HepG2 (cell line): ENCODE measurements around the gene LIPT1. TPM values are rescaled to one million over a fixed set of nuclear protein-coding genes. Genes with fewer than 3 reads are reported as not detected.

Experiments
- CBFB ChIP-seq: sonication (generic); formaldehyde crosslinking; IDR thresholded peaks from 2 replicates; pipeline ENCODE4 v1.4.0; 2020; ENCODE audit warnings: missing genetic modification reagents
- ERF ChIP-seq: IDR thresholded peaks from 2 replicates; pipeline ENCODE4 v1.6.1; 2018; ENCODE audit warnings: missing biosample characterization, missing genetic modification reagents
- EZH2 ChIP-seq: conservative IDR thresholded peaks from 2 replicates; pipeline ENCODE4 v1.6.1; 2012; ENCODE audit warnings: mild to moderate bottlenecking, low read depth, low read length, moderate library complexity
- HMG20A ChIP-seq: IDR thresholded peaks from 2 replicates; pipeline ENCODE4 v1.6.1; 2016; ENCODE audit warnings: borderline replicate concordance
- HOXA3 ChIP-seq: sonication (generic); formaldehyde crosslinking; IDR thresholded peaks from 2 replicates; pipeline ENCODE4 v1.5.0; 2020; ENCODE audit warnings: missing genetic modification reagents
- MEF2D ChIP-seq: sonication (generic); formaldehyde crosslinking; IDR thresholded peaks from 2 replicates; pipeline ENCODE4 v1.5.1; 2020; ENCODE audit warnings: mild to moderate bottlenecking, missing genetic modification reagents
- NKX3-1 ChIP-seq: sonication (generic); formaldehyde crosslinking; IDR thresholded peaks from 2 replicates; pipeline ENCODE4 v1.5.0; 2020; ENCODE audit warnings: missing genetic modification reagents
- RARG ChIP-seq: sonication (generic); formaldehyde crosslinking; IDR thresholded peaks from 2 replicates; pipeline ENCODE4 v1.4.0; 2020; ENCODE audit warnings: low read depth, mild to moderate bottlenecking, missing genetic modification reagents
- SAFB2 ChIP-seq: sonication (generic); formaldehyde crosslinking; IDR thresholded peaks from 2 replicates; pipeline ENCODE4 v1.5.1; 2020; ENCODE audit warnings: missing genetic modification reagents, low read depth, mild to moderate bottlenecking, borderline replicate concordance
- SP2 ChIP-seq: sonication (generic); formaldehyde crosslinking; IDR thresholded peaks from 2 replicates; pipeline ENCODE4 v1.5.1; 2020; ENCODE audit warnings: mild to moderate bottlenecking, missing genetic modification reagents
- ZNF124 ChIP-seq: sonication (generic); formaldehyde crosslinking; IDR thresholded peaks from 2 replicates; pipeline ENCODE4 v1.4.0; 2020; ENCODE audit warnings: missing genetic modification reagents
- ZNF382 ChIP-seq: sonication (generic); formaldehyde crosslinking; IDR thresholded peaks from 2 replicates; pipeline ENCODE4 v1.5.0; 2020; ENCODE audit warnings: missing genetic modification reagents, mild to moderate bottlenecking, borderline replicate concordance
- ZNF660 ChIP-seq: sonication (generic); formaldehyde crosslinking; IDR thresholded peaks from 2 replicates; pipeline ENCODE4 v1.5.1; 2020; ENCODE audit warnings: mild to moderate bottlenecking, low read depth, missing genetic modification reagents, borderline replicate concordance
- ZNF83 ChIP-seq: sonication (generic); formaldehyde crosslinking; IDR thresholded peaks from 2 replicates; pipeline ENCODE4 v1.4.0; 2020; ENCODE audit warnings: missing genetic modification reagents, mild to moderate bottlenecking, borderline replicate concordance
- polyA plus RNA-seq, 8 experiments: library from polyadenylated mRNA; depleted of rRNA in 3 of 8; stranded (reverse) in 7 of 8; unstranded in 1 of 8; fragments of >200 nt; fragmentation: Illumina TruSeq in 4 of 8; extraction: Trizol in 4 of 8; gene quantifications; 2 replicates each; pipeline versions ENCODE4 v1.2.1 to v1.2.3, GENCODE V29; 2011 to 2016; ENCODE audit warnings: low read depth in 4 of 8, missing spikeins in 1 of 8, mixed read lengths in 1 of 8; ENCODE audit not compliant: insufficient read depth in 1 of 8
- total RNA-seq, 5 experiments: library from RNA; depleted of rRNA; stranded (reverse); fragments of >200 nt; fragmentation: Illumina TruSeq; extraction: Trizol; gene quantifications; 2 replicates each; pipeline ENCODE4 v1.2.3, GENCODE V29; 2016; ENCODE audit warnings: low read depth in 1 of 5
- TF ChIP-seq, protein P1 (sequence below): sonication (generic); formaldehyde crosslinking; IDR thresholded peaks from 2 replicates; pipeline ENCODE4 v1.4.0; 2020; ENCODE audit warnings: low read depth, missing genetic modification reagents
- TF ChIP-seq, protein P2 (sequence below): sonication (generic); formaldehyde crosslinking; IDR thresholded peaks from 2 replicates; pipeline ENCODE4 v1.4.0; 2020; ENCODE audit warnings: missing genetic modification reagents
- TF ChIP-seq, protein P3 (sequence below): sonication (generic); formaldehyde crosslinking; IDR thresholded peaks from 2 replicates; pipeline ENCODE4 v1.5.0; 2020; ENCODE audit warnings: missing genetic modification reagents
- TF ChIP-seq, protein P4 (sequence below): sonication (generic); formaldehyde crosslinking; IDR thresholded peaks from 2 replicates; pipeline ENCODE4 v1.5.0; 2020; ENCODE audit warnings: mild to moderate bottlenecking, missing genetic modification reagents

LIPT1 gene
- total and polyA plus RNA-seq, 2 of the 13 experiments (the other 11 are each of a cell fraction or from before 2014, with no cell fraction given): 8.0 to 9.6 TPM

DNA sequence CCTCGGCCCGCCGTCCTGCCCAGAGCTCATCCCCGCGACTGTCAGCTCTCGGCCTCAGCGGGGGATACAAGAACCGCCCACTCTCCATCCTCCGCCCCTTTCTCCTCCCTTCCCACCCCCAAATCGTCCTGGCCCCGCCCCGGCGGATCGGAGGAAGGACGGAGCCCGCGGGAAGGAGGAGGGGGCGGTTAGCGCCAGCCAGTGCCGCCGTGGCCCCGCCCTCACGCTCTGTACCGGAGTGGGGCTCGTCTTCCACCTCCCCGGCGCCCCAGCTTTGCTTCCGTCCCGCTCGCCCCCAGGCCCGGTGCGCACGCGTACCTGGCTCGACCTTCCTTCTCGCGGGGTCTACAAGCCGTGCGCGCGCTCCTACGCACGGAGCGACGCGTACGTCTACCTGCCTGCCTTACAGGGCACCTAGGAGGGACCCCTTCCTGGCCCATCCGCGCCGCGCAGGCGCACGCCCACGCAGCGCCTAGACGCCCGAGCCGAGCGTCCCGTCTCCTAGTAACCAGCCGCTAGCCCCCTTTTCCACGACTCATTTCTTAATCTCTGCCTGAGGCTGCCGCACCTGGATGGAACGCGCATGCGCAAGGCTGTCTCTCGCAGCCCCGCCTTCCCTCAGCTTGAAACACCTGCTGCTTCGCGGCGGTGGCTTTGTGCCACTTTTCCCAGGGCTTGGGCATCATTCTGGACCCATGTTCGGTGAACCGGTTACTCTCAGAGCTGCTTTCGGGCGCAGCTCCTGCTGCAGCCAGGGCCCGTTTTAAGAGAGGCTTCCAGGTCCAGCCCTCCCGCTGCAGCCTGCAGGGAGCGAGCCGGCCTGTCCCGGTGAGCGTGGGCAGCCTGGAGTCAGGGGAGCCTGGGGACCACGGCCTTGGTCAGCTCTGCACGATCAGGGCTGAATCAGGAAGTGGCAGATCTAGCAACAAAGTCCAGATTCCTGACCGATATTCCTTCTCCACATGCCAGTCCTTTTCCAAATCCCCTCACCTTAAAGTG lies 13.4 kb upstream of the LIPT1 start, which contains the start of gene C2orf15 (continued):
- TF ChIP-seq, protein P1, sequence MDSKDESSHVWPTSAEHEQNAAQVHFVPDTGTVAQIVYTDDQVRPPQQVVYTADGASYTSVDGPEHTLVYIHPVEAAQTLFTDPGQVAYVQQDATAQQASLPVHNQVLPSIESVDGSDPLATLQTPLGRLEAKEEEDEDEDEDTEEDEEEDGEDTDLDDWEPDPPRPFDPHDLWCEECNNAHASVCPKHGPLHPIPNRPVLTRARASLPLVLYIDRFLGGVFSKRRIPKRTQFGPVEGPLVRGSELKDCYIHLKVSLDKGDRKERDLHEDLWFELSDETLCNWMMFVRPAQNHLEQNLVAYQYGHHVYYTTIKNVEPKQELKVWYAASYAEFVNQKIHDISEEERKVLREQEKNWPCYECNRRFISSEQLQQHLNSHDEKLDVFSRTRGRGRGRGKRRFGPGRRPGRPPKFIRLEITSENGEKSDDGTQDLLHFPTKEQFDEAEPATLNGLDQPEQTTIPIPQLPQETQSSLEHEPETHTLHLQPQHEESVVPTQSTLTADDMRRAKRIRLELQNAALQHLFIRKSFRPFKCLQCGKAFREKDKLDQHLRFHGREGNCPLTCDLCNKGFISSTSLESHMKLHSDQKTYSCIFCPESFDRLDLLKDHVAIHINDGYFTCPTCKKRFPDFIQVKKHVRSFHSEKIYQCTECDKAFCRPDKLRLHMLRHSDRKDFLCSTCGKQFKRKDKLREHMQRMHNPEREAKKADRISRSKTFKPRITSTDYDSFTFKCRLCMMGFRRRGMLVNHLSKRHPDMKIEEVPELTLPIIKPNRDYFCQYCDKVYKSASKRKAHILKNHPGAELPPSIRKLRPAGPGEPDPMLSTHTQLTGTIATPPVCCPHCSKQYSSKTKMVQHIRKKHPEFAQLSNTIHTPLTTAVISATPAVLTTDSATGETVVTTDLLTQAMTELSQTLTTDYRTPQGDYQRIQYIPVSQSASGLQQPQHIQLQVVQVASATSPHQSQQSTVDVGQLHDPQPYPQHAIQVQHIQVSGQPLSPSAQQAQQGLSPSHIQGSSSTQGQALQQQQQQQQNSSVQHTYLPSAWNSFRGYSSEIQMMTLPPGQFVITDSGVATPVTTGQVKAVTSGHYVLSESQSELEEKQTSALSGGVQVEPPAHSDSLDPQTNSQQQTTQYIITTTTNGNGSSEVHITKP (CRISPR knock-in tag): peak; percentile 41; the same call in 1 of the 2 replicates
- TF ChIP-seq, protein P2, sequence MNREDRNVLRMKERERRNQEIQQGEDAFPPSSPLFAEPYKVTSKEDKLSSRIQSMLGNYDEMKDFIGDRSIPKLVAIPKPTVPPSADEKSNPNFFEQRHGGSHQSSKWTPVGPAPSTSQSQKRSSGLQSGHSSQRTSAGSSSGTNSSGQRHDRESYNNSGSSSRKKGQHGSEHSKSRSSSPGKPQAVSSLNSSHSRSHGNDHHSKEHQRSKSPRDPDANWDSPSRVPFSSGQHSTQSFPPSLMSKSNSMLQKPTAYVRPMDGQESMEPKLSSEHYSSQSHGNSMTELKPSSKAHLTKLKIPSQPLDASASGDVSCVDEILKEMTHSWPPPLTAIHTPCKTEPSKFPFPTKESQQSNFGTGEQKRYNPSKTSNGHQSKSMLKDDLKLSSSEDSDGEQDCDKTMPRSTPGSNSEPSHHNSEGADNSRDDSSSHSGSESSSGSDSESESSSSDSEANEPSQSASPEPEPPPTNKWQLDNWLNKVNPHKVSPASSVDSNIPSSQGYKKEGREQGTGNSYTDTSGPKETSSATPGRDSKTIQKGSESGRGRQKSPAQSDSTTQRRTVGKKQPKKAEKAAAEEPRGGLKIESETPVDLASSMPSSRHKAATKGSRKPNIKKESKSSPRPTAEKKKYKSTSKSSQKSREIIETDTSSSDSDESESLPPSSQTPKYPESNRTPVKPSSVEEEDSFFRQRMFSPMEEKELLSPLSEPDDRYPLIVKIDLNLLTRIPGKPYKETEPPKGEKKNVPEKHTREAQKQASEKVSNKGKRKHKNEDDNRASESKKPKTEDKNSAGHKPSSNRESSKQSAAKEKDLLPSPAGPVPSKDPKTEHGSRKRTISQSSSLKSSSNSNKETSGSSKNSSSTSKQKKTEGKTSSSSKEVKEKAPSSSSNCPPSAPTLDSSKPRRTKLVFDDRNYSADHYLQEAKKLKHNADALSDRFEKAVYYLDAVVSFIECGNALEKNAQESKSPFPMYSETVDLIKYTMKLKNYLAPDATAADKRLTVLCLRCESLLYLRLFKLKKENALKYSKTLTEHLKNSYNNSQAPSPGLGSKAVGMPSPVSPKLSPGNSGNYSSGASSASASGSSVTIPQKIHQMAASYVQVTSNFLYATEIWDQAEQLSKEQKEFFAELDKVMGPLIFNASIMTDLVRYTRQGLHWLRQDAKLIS: peak; percentile 53; the same call in 1 of the 2 replicates
- TF ChIP-seq ZNF124 (peak; percentile 92), SAFB2 (CRISPR knock-in tag) (peak; percentile 98; the same call in 1 of the 2 replicates), SP2 (no peak), NKX3-1 (peak; percentile 83; the same call in 1 of the 2 replicates), HOXA3 (CRISPR knock-in tag) (peak; percentile 89; the same call in 1 of the 2 replicates), ZNF83 (CRISPR knock-in tag) (no peak; the same call in 1 of the 2 replicates), RARG (0 out of 2 replicates have a peak, but pooled peaks have one; percentile 39), CBFB (CRISPR knock-in tag) (peak; percentile 16; the same call in 1 of the 2 replicates), ERF (CRISPR knock-in tag) (peak; percentile 43; the same call in 1 of the 2 replicates), ZNF382 (no peak), HMG20A (CRISPR knock-in tag) (no peak), EZH2 (no peak), ZNF660 (CRISPR knock-in tag) (peak; percentile 82; the same call in 1 of the 2 replicates), MEF2D (CRISPR knock-in tag) (peak; percentile 84)
- TF ChIP-seq, protein P3, sequence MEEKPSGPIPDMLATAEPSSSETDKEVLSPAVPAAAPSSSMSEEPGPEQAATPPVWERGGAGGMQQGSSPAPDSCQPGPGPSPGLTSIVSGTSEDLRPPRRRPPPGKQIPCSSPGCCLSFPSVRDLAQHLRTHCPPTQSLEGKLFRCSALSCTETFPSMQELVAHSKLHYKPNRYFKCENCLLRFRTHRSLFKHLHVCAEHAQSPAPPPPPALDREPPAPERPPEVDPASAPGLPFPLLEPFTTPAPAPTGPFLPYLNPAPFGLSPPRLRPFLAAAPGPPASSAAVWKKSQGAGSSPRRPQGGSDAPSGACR (CRISPR knock-in tag): no peak; the same call in none of the 2 replicates
- TF ChIP-seq, protein P4, sequence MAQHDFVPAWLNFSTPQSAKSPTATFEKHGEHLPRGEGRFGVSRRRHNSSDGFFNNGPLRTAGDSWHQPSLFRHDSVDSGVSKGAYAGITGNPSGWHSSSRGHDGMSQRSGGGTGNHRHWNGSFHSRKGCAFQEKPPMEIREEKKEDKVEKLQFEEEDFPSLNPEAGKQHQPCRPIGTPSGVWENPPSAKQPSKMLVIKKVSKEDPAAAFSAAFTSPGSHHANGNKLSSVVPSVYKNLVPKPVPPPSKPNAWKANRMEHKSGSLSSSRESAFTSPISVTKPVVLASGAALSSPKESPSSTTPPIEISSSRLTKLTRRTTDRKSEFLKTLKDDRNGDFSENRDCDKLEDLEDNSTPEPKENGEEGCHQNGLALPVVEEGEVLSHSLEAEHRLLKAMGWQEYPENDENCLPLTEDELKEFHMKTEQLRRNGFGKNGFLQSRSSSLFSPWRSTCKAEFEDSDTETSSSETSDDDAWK (CRISPR knock-in tag): no peak
